Neuron (in vitro differentiated cells): ENCODE results near the gene ZNF511.

ENCODE experiments used
- H2AFZ ChIP-seq: one replicate; pipeline ENCODE4 v1.6.1; 2013; ENCODE audit warnings: low read depth, mild to moderate bottlenecking, inconsistent platforms, low read length, moderate library complexity
- H3K27me3 ChIP-seq: one replicate; pipeline ENCODE4 v1.6.1; 2013; ENCODE audit warnings: low read length; ENCODE audit not compliant: insufficient read depth
- H3K36me3 ChIP-seq: one replicate; pipeline ENCODE4 v1.6.1; 2013; ENCODE audit warnings: low read length; ENCODE audit not compliant: insufficient read depth
- H3K4me1 ChIP-seq: one replicate; pipeline ENCODE4 v1.6.1; 2013; ENCODE audit warnings: low read length; ENCODE audit not compliant: insufficient read depth
- H3K4me3 ChIP-seq: 2 replicates; pipeline ENCODE4 v1.5.1; 2013; ENCODE audit warnings: mild to moderate bottlenecking, low read length, moderate library complexity
- H3K9me3 ChIP-seq: one replicate; pipeline ENCODE4 v1.6.1; 2013; ENCODE audit warnings: low read length

ZNF511 gene

DNA sequence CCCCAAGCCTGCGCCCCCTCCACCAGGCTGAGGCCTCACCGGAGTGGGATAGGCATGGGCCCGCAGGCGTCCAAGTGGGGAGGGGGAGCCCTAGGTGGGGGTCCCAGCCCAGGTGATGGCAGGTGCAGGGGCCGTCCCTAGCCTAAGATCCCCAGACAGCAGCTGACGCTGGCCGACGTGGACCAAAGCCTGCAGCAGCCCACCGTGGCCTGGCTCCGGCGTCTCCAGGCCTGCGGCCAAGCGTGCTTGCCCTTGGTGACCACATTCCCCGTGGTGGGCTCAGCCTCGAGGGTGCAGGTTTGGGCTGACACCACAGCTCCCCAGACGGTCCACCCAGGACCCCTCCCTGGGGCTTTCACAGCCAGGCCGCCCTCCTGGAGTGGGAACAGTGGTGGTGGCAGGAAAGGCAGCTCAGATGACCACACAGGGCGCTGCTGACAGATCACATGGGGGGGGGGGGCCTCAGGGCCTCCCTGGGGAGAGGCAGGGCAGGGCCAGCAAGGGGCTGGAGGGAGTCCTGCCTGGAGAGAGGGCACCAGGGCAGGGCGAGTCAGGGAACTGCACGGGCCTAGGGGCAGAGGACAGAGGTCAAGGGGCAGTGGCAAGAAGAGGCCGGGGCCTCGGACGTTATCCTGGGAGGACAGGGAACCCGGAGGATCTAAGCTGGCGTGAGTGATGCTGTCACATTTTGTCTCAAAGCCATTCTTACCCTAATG, 31.3 kb upstream of the ZNF511 start:
- H3K36me3 ChIP-seq = peaks cover 30% of the 10 kb centered on the region
- peaks cover 13% of the 10 kb centered on the region for H3K4me1 ChIP-seq
- no peak overlapping the region for H2AFZ ChIP-seq
- H3K27me3 ChIP-seq = no peaks in the 10 kb centered on the region
- no peaks in the 10 kb centered on the region for H3K9me3 ChIP-seq
- H3K4me3 ChIP-seq = no peak overlapping the region

- Histone ChIP-seq H3K27me3 (no peaks in the 10 kb centered on the region), H3K4me3 (no peak overlapping the region), H3K9me3 (no peaks in the 10 kb centered on the region), H2AFZ (no peak overlapping the region), H3K36me3 (peaks cover 36% of the 10 kb centered on the region), H3K4me1 (peaks cover 13% of the 10 kb centered on the region)
Measured at GRCh38 chr10:133277993-133278576, 30.6 kb upstream of the ZNF511 start.

DNA sequence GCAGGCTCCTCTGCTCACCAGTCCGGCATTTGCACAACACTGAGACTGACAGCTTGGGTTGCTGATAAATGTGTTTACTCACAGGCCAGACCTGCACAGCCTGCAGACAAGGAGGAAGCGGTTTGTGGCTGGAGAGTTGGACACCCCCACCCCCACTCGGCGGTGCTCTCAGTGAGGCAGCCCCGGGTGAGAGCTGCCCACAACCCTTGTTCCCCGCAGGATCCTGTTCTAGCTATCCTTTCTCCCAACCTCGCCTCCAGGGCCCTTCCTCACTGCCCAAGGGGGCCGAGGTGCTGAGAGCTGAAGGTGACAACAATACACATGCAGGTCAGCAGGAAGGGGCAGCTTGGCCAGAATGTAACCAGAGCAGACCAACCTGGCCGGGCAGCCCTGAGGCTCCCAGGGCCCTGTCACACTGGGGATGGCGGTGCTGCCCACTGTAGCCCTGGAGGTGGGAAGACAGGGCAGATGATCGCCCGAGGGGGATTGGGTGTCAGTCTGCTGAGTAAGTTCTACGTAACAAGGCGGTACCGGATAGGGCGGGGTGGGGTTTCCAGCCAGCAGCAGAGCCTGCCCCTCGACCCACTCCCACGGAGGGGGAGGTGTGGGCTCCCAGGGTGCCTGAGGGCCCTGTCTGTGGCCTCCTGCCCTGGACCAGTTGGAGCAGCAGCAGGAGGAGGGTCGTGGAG, 30.0 kb upstream of the ZNF511 start:
- H3K4me1 ChIP-seq = peaks cover 13% of the 10 kb centered on the region
- H3K27me3 ChIP-seq = no peaks in the 10 kb centered on the region

DNA sequence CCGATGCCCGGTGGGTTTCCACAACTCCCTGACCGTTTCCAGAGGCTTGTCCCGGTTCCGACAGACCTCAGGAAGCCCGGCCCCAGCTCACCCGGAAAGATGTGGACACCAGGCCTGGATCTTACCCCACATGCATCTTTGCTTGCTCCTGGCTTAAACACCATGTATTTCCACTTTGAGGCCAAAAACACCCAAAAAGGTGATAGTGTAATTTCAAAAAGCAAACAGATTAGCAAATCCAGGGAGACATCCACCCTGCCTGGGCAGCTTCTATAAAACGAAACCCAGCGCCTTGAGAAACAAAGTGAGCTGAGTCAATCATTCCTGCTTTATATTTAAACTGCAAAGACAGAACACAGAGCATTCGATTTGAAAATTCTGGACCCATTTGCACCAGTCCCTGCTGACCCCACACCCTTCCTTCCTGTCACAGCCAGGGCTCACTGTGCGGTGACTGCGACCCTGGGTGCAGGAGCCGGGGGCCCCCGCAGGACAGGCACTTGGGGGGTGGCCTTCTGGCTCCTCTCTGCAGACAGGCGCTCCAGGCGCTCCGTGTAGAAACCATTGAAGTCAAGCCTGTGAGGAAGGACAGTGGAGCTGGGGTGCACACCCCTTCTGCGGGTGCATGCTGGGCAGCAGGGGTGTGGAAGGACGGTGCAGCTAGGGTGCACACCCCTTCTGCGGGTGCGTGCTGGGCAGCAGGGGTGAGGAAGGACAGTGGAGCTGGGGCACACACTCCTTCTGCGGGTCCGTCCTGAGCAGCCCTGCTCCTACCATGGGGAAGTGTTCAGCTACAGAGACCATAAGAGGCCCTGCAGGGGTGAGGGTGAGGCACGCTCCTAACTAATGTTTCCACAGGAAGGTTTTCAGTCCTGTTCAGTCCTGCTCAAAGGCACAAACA, 29.1 kb upstream of the ZNF511 start:
- peaks cover 13% of the 10 kb centered on the region for H3K4me1 ChIP-seq
- peaks cover 51% of the 10 kb centered on the region for H3K36me3 ChIP-seq
- no peaks in the 10 kb centered on the region for H3K27me3 ChIP-seq
- H3K9me3 ChIP-seq = no peaks in the 10 kb centered on the region
- no peak overlapping the region for H2AFZ ChIP-seq
- no peak overlapping the region for H3K4me3 ChIP-seq

More for the DNA sequence above, 30.0 kb upstream of the ZNF511 start:
- Histone ChIP-seq H3K4me3 (no peak overlapping the region), H3K9me3 (no peaks in the 10 kb centered on the region), H3K36me3 (peaks cover 42% of the 10 kb centered on the region), H2AFZ (no peak overlapping the region)

- Histone ChIP-seq H3K4me1 (peaks cover 4% of the 10 kb centered on the region), H3K36me3 (peaks cover 60% of the 10 kb centered on the region), H3K4me3 (no peak overlapping the region), H3K9me3 (no peaks in the 10 kb centered on the region), H3K27me3 (no peaks in the 10 kb centered on the region), H2AFZ (no peak overlapping the region)
Measured at GRCh38 chr10:133280391-133281059, 28.2 kb upstream of the ZNF511 start.

DNA sequence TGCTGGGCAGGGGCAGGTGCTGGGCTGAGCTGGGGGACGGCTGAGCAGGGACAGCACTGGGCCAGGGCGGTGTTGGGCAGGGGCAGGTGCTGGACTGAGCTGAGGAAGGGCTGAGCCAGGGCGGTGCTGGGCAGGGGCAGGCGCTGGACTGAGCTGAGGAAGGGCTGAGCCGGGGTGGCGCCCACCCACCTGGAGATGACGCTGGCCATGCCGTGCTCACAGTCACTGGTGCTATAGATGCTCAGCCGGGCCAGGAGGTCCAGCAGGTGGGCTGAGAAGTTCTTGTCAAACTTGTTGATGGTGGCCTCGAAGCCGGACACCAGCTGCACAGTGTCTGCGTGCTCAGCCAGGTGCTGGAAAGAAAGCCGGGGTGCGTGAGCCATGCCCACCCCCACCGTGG, 27.6 kb upstream of the ZNF511 start:
- peaks cover 66% of the 10 kb centered on the region for H3K36me3 ChIP-seq

DNA sequence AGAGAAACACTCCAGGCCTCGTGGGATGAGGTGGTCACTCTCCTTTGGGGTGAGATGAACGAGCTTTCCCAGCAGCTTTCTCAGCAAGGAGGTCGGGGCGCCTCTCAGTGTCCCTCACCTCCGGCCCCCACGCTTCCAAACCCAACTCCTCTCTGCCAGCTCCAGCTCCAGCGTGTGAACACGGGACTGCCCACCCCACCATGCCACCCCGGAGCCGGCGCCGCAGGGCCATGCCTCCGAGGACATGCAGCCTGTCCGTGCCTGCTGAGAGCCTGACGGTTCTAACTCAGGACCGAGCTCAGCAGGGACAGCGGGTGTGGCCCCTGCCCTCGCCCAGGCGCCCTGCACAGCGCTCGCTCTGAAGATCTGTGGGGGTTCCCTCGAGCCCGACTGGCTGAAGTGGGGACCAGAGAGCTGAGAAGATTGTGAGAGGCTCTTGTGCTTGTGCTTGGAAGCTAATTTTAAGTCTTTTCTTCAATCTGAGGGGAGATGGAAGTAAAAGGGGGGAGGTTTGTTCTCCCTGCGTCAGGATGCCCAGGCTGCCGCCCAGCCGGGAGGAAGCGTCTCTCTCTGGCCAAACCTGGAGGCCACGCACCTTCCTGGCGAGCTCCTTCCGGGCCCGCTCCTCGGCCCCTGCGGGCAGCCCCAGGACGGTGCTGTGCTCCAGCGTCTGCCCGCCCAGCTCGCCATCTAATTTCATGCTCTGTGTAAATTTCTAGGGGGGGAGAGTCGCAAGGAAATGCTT, 26.9 kb upstream of the ZNF511 start:
- H3K36me3 ChIP-seq = peaks cover 69% of the 10 kb centered on the region

More for the DNA sequence above, 27.6 kb upstream of the ZNF511 start:
- Histone ChIP-seq H3K4me3 (no peak overlapping the region), H2AFZ (no peak overlapping the region), H3K9me3 (no peaks in the 10 kb centered on the region), H3K27me3 (no peaks in the 10 kb centered on the region), H3K4me1 (no peaks in the 10 kb centered on the region)

GRCh38 chr10:133282846-133283390, 25.8 kb upstream of the ZNF511 start:
- no peak overlapping the region for H3K4me3 ChIP-seq
- H3K4me1 ChIP-seq = no peaks in the 10 kb centered on the region
- H2AFZ ChIP-seq = no peak overlapping the region
- H3K27me3 ChIP-seq = no peaks in the 10 kb centered on the region
- H3K36me3 ChIP-seq = peaks cover 73% of the 10 kb centered on the region
- H3K9me3 ChIP-seq = no peaks in the 10 kb centered on the region

More for the DNA sequence above, 26.9 kb upstream of the ZNF511 start:
- Histone ChIP-seq H3K4me3 (no peak overlapping the region), H2AFZ (no peak overlapping the region), H3K4me1 (no peaks in the 10 kb centered on the region), H3K9me3 (no peaks in the 10 kb centered on the region), H3K27me3 (no peaks in the 10 kb centered on the region)

DNA sequence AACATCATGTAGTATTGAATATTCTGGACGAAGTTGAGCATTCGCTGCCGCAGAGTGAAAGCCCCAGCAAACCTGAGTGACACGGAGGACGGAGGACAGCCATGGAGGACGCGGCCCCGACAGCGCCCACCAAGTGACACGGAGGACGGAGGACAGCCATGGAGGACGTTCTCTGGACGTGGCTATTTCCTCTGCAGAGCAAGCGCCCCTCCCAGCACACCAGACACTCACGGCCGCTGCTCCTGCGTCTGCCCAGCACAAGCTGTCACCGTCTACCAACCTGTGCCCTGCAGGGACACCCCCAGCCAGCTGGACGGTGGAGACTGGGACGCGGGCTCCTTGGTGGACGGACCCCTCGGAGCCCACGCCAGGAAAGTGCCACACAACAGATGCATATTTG, 24.8 kb upstream of the ZNF511 start:
- H3K36me3 ChIP-seq = peaks cover 79% of the 10 kb centered on the region

GRCh38 chr10:133285217-133285616, 23.5 kb upstream of the ZNF511 start:
- Histone ChIP-seq H3K27me3 (no peaks in the 10 kb centered on the region), H2AFZ (no peak overlapping the region), H3K4me3 (no peak overlapping the region), H3K9me3 (no peaks in the 10 kb centered on the region), H3K4me1 (no peaks in the 10 kb centered on the region), H3K36me3 (peaks cover 79% of the 10 kb centered on the region)

More for the DNA sequence above, 24.8 kb upstream of the ZNF511 start:
- Histone ChIP-seq H3K4me3 (no peak overlapping the region), H2AFZ (no peak overlapping the region), H3K9me3 (no peaks in the 10 kb centered on the region), H3K4me1 (no peaks in the 10 kb centered on the region), H3K27me3 (no peaks in the 10 kb centered on the region)

- H3K4me3 ChIP-seq = no peak overlapping the region
- no peaks in the 10 kb centered on the region for H3K4me1 ChIP-seq
- H3K27me3 ChIP-seq = no peaks in the 10 kb centered on the region
- no peaks in the 10 kb centered on the region for H3K9me3 ChIP-seq
- H3K36me3 ChIP-seq = peaks cover 78% of the 10 kb centered on the region
- no peak overlapping the region for H2AFZ ChIP-seq
Measured at GRCh38 chr10:133286366-133286765, 22.3 kb upstream of the ZNF511 start.
